Gastroesophageal sphincter (tissue), 4 donors: ENCODE results near the gene NUP42. TPM values are rescaled to one million over a fixed set of nuclear protein-coding genes. Genes with fewer than 3 reads are reported as not detected.

Experiments used
- ATAC-seq: fragments of 150-250 bp; one replicate; pipeline ENCODE4 v1.9.1; 2016; ENCODE audit warnings: mild to moderate bottlenecking, moderate library complexity
- H3K27ac ChIP-seq, 4 donors: fragments of 200-600 bp; sonication (generic) in 3 of 4; 1 replicate in 3 of 4; 2 replicates in 1 of 4; pipeline ENCODE4 v1.5.1; 2016 to 2019
- H3K27me3 ChIP-seq: fragments of 200-600 bp; sonication (generic); one replicate; pipeline ENCODE4 v1.5.1; 2019
- H3K36me3 ChIP-seq, 2 donors: fragments of 200-600 bp; sonication (generic); one replicate each; pipeline ENCODE4 v1.5.1; 2019; ENCODE audit warnings: control low read depth in 1 of 2
- H3K4me1 ChIP-seq, 3 donors: fragments of 200-600 bp; sonication (generic); 1 replicate in 2 of 3; 2 replicates in 1 of 3; pipeline ENCODE4 v1.5.1; 2016 to 2019; ENCODE audit warnings: control low read depth in 2 of 3
- H3K4me3 ChIP-seq, 2 donors: fragments of 200-600 bp; sonication (generic); one replicate each; pipeline ENCODE4 v1.5.1; 2019; ENCODE audit warnings: mild to moderate bottlenecking in 1 of 2, moderate library complexity in 1 of 2
- H3K9me3 ChIP-seq, 3 donors: fragments of 200-600 bp; sonication (generic); one replicate each; pipeline ENCODE4 v1.5.1; 2017 to 2019; ENCODE audit warnings: control low read depth in 2 of 3
- EP300 ChIP-seq: sonication (generic); formaldehyde crosslinking; IDR thresholded peaks from one replicate; pipeline ENCODE4 v1.6.1; 2017; ENCODE audit warnings: antibody characterized with exemption, mild to moderate bottlenecking
- POLR2A ChIP-seq, 2 donors: fragments of 450-650 bp; IDR thresholded peaks; one replicate each; pipeline ENCODE4 v1.6.1; 2017; ENCODE audit warnings: antibody characterized with exemption in 2 of 2, mild to moderate bottlenecking in 2 of 2, moderate library complexity in 1 of 2
- POLR2AphosphoS5 ChIP-seq: sonication (generic); formaldehyde crosslinking; IDR thresholded peaks from one replicate; pipeline ENCODE4 v1.6.1; 2017; ENCODE audit warnings: antibody characterized with exemption
- WGBS, 2 donors: methylation state at CpG; one replicate each; pipeline ENCODE4 v1.1.5; 2018; ENCODE audit warnings: low coverage in 1 of 2; 5-methylcytosine and 5-hydroxymethylcytosine counted together
- total RNA-seq, 4 donors: library from RNA; depleted of rRNA; stranded (reverse); fragments of >200 nt; gene quantifications; one replicate each; pipeline ENCODE4 v1.1.0, GENCODE V29; 2016
- TF ChIP-seq, protein P1 (sequence below), 4 experiments: fragments of 200-600 bp in 2 of 4; fragments of 450-650 bp in 2 of 4; sonication (generic) in 1 of 4; IDR thresholded peaks; one replicate each; pipeline ENCODE4 v1.5.1; 2017 to 2019; ENCODE audit warnings: antibody characterized with exemption in 4 of 4, mild to moderate bottlenecking in 2 of 4, moderate library complexity in 2 of 4

The NUP42 gene, protein sequence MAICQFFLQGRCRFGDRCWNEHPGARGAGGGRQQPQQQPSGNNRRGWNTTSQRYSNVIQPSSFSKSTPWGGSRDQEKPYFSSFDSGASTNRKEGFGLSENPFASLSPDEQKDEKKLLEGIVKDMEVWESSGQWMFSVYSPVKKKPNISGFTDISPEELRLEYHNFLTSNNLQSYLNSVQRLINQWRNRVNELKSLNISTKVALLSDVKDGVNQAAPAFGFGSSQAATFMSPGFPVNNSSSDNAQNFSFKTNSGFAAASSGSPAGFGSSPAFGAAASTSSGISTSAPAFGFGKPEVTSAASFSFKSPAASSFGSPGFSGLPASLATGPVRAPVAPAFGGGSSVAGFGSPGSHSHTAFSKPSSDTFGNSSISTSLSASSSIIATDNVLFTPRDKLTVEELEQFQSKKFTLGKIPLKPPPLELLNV
- 10 to 100 TPM; 27.7 to 32.7 (median 31.6) TPM for total RNA-seq

GRCh38 chr7:23181684-23182553 lies at the start of gene NUP42:
Gene NUP42 (plus strand): TSS chr7:23182048. CDS start chr7:23182086, 38 bp downstream.
- ATAC-seq = peak; percentile 99
- Histone ChIP-seq H3K27me3 (no peaks in the 10 kb centered on the region), H3K9me3 (no peaks in the 10 kb centered on the region), H3K27ac (peak within 1 kb of the TSS; percentile 91 to 96 (median 94)), H3K4me3 (peak within 1 kb of the TSS; percentile 68 to 90), H3K4me1 (peaks cover 5 to 43% (median 8%) of the 10 kb centered on the region in 3 donors), H3K36me3 (peaks cover 0 to 19% of the 10 kb centered on the region in 2 donors)
- TF ChIP-seq, protein P1, sequence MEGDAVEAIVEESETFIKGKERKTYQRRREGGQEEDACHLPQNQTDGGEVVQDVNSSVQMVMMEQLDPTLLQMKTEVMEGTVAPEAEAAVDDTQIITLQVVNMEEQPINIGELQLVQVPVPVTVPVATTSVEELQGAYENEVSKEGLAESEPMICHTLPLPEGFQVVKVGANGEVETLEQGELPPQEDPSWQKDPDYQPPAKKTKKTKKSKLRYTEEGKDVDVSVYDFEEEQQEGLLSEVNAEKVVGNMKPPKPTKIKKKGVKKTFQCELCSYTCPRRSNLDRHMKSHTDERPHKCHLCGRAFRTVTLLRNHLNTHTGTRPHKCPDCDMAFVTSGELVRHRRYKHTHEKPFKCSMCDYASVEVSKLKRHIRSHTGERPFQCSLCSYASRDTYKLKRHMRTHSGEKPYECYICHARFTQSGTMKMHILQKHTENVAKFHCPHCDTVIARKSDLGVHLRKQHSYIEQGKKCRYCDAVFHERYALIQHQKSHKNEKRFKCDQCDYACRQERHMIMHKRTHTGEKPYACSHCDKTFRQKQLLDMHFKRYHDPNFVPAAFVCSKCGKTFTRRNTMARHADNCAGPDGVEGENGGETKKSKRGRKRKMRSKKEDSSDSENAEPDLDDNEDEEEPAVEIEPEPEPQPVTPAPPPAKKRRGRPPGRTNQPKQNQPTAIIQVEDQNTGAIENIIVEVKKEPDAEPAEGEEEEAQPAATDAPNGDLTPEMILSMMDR (IDR thresholded peaks at IDR 0.05) = no peak
- TF ChIP-seq POLR2AphosphoS5 = peak; percentile 95
- peak; percentile 41 to 47 for TF ChIP-seq POLR2A (IDR thresholded peaks at IDR 0.05)
- TF ChIP-seq EP300 = no peak
- 0 to 1% methylated on average over 20 to 29 of the region's 63 CpGs for WGBS, 2 donors

- TF ChIP-seq POLR2A (IDR thresholded peaks at IDR 0.05) (no peak), POLR2AphosphoS5 (no peak), EP300 (no peak)
- TF ChIP-seq, protein P1 (IDR thresholded peaks at IDR 0.05) = no peak
- Histone ChIP-seq H3K27me3 (no peaks in the 10 kb centered on the region), H3K4me3 (no peak overlapping the region), H3K27ac (no peak overlapping the region), H3K36me3 (peaks cover 0 to 19% of the 10 kb centered on the region in 2 donors), H3K9me3 (no peaks in the 10 kb centered on the region), H3K4me1 (no peaks in the 10 kb centered on the region)
- no peak for ATAC-seq
Observed at GRCh38 chr7:23133797-23134196, 48.1 kb upstream of the NUP42 start.

GRCh38 chr7:23135755-23136154 lies 46.1 kb upstream of the NUP42 start:
- 88 to 100% methylated on average over 1 of the region's 1 CpG for WGBS, 2 donors

GRCh38 chr7:23136216-23136615 lies 45.6 kb upstream of the NUP42 start:
- Histone ChIP-seq H3K4me3 (no peak overlapping the region), H3K4me1 (no peaks in the 10 kb centered on the region), H3K36me3 (peaks cover 0 to 14% of the 10 kb centered on the region in 2 donors), H3K27ac (no peak overlapping the region), H3K27me3 (no peaks in the 10 kb centered on the region), H3K9me3 (no peaks in the 10 kb centered on the region)
- ATAC-seq = no peak
- TF ChIP-seq, protein P1 (IDR thresholded peaks at IDR 0.05) = no peak
- TF ChIP-seq POLR2AphosphoS5 (no peak), EP300 (no peak), POLR2A (IDR thresholded peaks at IDR 0.05) (no peak)
- 69 to 83% methylated on average over 1 of the region's 1 CpG for WGBS, 2 donors

More at GRCh38 chr7:23135755-23136154, 46.1 kb upstream of the NUP42 start:
- ATAC-seq = no peak
- TF ChIP-seq POLR2AphosphoS5 = no peak
- TF ChIP-seq, protein P1 (IDR thresholded peaks at IDR 0.05) = no peak
- TF ChIP-seq EP300 = no peak
- no peak for TF ChIP-seq POLR2A (IDR thresholded peaks at IDR 0.05)
- H3K4me1 ChIP-seq = no peaks in the 10 kb centered on the region
- no peak overlapping the region for H3K27ac ChIP-seq
- H3K36me3 ChIP-seq = peaks cover 0 to 10% of the 10 kb centered on the region in 2 donors
- H3K27me3 ChIP-seq = no peaks in the 10 kb centered on the region
- no peaks in the 10 kb centered on the region for H3K9me3 ChIP-seq
- no peak overlapping the region for H3K4me3 ChIP-seq
